MM.1S (cell line): ENCODE results near the gene ETV3L.
"Not testable (repeated sequence)": the region's sequence is repeated elsewhere in the genome, so short reads cannot be mapped to it uniquely, and the experiment has no call there.

Experiments used
- DNase-seq: peaks from one replicate; pipeline ENCODE4 v3.0.0-alpha.2; 2015
- H2AFZ ChIP-seq: fragments of 300-600 bp; sonication (generic); 2 replicates; pipeline ENCODE4 v1.6.0; 2016; ENCODE audit warnings: antibody characterized with exemption, low read length
- H3F3A ChIP-seq: fragments of 300-600 bp; sonication (generic); 2 replicates; pipeline ENCODE4 v1.6.1; 2016; ENCODE audit warnings: mild to moderate bottlenecking, antibody characterized with exemption, low read length, moderate library complexity, mixed read lengths; ENCODE audit not compliant: insufficient read depth
- H3K27ac ChIP-seq: fragments of 300-600 bp; sonication (generic); 2 replicates; pipeline ENCODE4 v1.5.1; 2016; ENCODE audit warnings: mild to moderate bottlenecking, low read length
- H3K27me3 ChIP-seq: fragments of 300-600 bp; sonication (generic); replicated peaks from 2 replicates; pipeline ENCODE4 v1.6.0; 2016; ENCODE audit warnings: low read length; ENCODE audit not compliant: insufficient read depth
- H3K36me3 ChIP-seq: fragments of 300-600 bp; sonication (generic); replicated peaks from 2 replicates; pipeline ENCODE4 v1.6.1; 2016; ENCODE audit warnings: mild to moderate bottlenecking, low read length, mixed read lengths; ENCODE audit not compliant: insufficient read depth
- H3K4me1 ChIP-seq: fragments of 300-600 bp; sonication (generic); 2 replicates; pipeline ENCODE4 v1.6.1; 2016; ENCODE audit warnings: low read length, mixed read lengths
- H3K4me2 ChIP-seq: fragments of 300-600 bp; sonication (generic); 2 replicates; pipeline ENCODE4 v1.6.0; 2016; ENCODE audit warnings: low read depth, low read length
- H3K4me3 ChIP-seq: fragments of 300-600 bp; sonication (generic); 2 replicates; pipeline ENCODE4 v1.5.1; 2016; ENCODE audit warnings: low read length, mixed read lengths
- H3K79me2 ChIP-seq: fragments of 300-600 bp; sonication (generic); 2 replicates; pipeline ENCODE4 v1.6.1; 2016; ENCODE audit warnings: mixed run types, low read length, mixed read lengths
- H3K9ac ChIP-seq: fragments of 300-600 bp; sonication (generic); 2 replicates; pipeline ENCODE4 v1.6.1; 2016; ENCODE audit warnings: low read length, mixed read lengths
- H3K9me2 ChIP-seq: fragments of 300-600 bp; sonication (generic); replicated peaks from 2 replicates; pipeline ENCODE4 v1.6.1; 2016; ENCODE audit warnings: mild to moderate bottlenecking, low read length, mixed read lengths; ENCODE audit not compliant: insufficient read depth
- H3K9me3 ChIP-seq: fragments of 300-600 bp; sonication (generic); replicated peaks from 2 replicates; pipeline ENCODE4 v1.6.1; 2016; ENCODE audit warnings: mild to moderate bottlenecking, low read length, mixed read lengths; ENCODE audit not compliant: insufficient read depth
- H4K20me1 ChIP-seq: fragments of 300-600 bp; sonication (generic); 2 replicates; pipeline ENCODE4 v1.6.1; 2016; ENCODE audit warnings: mild to moderate bottlenecking, low read length, moderate library complexity, mixed read lengths; ENCODE audit not compliant: insufficient read depth
- EZH2 ChIP-seq: fragments of 300-600 bp; sonication (generic); optimal IDR thresholded peaks from 2 replicates; pipeline ENCODE3; 2017; ENCODE audit warnings: low read depth, mild to moderate bottlenecking, antibody characterized with exemption, low read length, mixed read lengths
- EZH2phosphoT487 ChIP-seq: fragments of 300-600 bp; sonication (generic); IDR thresholded peaks from 2 replicates; pipeline ENCODE4 v1.6.1; 2018; ENCODE audit warnings: antibody characterized with exemption, low read length
- TF ChIP-seq, protein P1 (sequence below): fragments of 300-600 bp; sonication (generic); IDR thresholded peaks from 2 replicates; pipeline ENCODE4 v1.5.1; 2016; ENCODE audit warnings: antibody characterized with exemption, low read length, mixed read lengths

The ETV3L gene

DNA sequence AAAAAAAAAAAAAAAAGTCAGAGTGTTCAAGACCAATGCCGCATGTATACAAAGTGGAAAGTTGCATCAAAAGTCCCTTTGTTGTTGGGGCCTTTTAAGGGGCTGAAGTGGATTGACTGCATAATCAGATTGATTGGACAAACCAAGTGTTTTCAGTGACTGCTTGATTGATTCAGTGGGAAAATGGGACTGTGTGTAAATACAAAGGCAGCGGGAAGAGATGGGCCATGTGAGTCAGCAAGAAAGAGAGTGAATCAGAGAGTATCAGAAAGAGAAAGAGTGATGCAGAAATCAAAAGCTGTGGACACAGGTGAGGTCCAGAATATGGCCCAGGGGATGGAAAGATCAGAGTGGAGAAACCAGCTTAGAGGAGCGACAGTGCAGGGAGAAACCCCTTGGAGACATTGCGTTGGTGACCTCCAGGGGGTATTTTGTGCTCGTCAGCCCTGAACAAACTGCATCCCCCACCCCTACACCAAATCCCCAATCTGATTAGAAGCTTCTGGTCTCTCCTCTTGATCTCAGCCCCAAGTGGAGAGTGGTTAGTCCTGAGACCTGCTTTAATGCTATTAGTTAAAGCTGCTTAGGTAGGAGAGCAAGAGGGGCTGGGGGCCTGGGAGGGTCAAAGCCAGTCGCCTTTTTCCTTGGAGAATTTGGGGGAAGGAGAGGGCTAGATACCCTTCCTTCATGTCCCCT, 5.1 kb upstream of the ETV3L start:
- H3K4me1 ChIP-seq, result peaks cover 11% of the 10 kb centered on the region
- TF ChIP-seq EZH2, result no peak
- TF ChIP-seq, protein P1, sequence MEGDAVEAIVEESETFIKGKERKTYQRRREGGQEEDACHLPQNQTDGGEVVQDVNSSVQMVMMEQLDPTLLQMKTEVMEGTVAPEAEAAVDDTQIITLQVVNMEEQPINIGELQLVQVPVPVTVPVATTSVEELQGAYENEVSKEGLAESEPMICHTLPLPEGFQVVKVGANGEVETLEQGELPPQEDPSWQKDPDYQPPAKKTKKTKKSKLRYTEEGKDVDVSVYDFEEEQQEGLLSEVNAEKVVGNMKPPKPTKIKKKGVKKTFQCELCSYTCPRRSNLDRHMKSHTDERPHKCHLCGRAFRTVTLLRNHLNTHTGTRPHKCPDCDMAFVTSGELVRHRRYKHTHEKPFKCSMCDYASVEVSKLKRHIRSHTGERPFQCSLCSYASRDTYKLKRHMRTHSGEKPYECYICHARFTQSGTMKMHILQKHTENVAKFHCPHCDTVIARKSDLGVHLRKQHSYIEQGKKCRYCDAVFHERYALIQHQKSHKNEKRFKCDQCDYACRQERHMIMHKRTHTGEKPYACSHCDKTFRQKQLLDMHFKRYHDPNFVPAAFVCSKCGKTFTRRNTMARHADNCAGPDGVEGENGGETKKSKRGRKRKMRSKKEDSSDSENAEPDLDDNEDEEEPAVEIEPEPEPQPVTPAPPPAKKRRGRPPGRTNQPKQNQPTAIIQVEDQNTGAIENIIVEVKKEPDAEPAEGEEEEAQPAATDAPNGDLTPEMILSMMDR, result no peak
- H3K9me2 ChIP-seq, result no peaks in the 10 kb centered on the region
- no peak overlapping the region for H3K4me3 ChIP-seq
- no peaks in the 10 kb centered on the region for H3K36me3 ChIP-seq
- H4K20me1 ChIP-seq, result no peaks in the 10 kb centered on the region
- H3K27me3 ChIP-seq, result no peaks in the 10 kb centered on the region; the same call in 1 of the 2 replicates
- DNase-seq, result no peak
- H3K27ac ChIP-seq, result no peak overlapping the region
- H3F3A ChIP-seq, result no peaks in the 10 kb centered on the region
- no peak overlapping the region for H2AFZ ChIP-seq
- H3K4me2 ChIP-seq, result no peak overlapping the region
- no peak overlapping the region for H3K9ac ChIP-seq
- H3K79me2 ChIP-seq, result no peaks in the 10 kb centered on the region
- H3K9me3 ChIP-seq, result no peaks in the 10 kb centered on the region

DNA sequence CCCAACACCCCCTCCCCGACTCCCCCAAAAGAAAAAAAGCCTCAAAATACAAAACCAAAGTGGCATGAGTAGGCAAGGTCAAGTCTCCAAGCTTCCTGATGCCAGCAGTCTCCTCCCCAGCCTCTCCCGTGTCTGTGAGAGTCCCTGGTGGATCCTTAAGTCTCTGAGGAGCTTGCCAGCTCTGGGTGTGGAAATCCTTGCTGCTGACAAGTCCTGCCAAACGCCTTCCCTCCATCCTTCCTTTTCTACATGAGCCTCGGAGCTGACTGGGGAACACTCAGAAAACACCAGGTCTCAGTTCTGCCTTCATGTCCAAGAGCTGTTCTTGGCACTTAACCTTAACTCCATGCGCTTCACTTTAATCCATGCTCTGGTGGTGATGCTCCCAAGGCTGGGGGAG, 3.7 kb upstream of the ETV3L start:
- Histone ChIP-seq H3K4me3 (no peak overlapping the region), H3K27ac (no peak overlapping the region), H3K79me2 (no peaks in the 10 kb centered on the region), H3K4me1 (peaks cover 11% of the 10 kb centered on the region), H3K9me3 (no peaks in the 10 kb centered on the region), H2AFZ (no peak overlapping the region), H3K9me2 (no peaks in the 10 kb centered on the region), H3K4me2 (no peak overlapping the region), H3K27me3 (no peaks in the 10 kb centered on the region; the same call in 1 of the 2 replicates), H3K9ac (no peak overlapping the region), H3K36me3 (no peaks in the 10 kb centered on the region), H4K20me1 (no peaks in the 10 kb centered on the region), H3F3A (no peaks in the 10 kb centered on the region)
- DNase-seq, result no peak
- no peak for TF ChIP-seq EZH2
- TF ChIP-seq, protein P1, result no peak
- TF ChIP-seq EZH2phosphoT487, result no peak

DNA sequence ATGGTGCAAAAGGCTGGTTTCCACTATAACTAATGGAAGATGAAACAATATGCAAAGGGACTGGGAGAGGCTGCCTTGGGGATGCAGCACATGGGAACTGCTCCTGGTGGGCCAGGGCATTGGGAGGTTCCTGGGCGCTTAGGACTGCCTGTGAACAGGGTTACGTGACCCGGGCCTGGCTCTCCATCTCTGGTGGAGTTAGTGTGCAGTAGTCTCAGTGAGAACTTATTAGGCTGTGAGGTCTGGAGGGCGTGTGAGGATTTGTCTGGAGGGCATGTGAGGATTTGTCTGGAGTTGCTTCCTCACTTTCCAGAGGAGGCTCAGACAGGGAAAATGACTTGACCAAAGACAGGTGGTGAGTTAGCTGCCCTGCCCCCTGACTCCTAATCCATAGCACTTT, 1.5 kb upstream of the ETV3L start:
- no peak overlapping the region for H3K4me3 ChIP-seq
- TF ChIP-seq EZH2, result no peak
- TF ChIP-seq EZH2phosphoT487, result no peak
- TF ChIP-seq, protein P1, result no peak
- no peak overlapping the region for H3K4me2 ChIP-seq
- H3F3A ChIP-seq, result no peaks in the 10 kb centered on the region
- no peaks in the 10 kb centered on the region for H4K20me1 ChIP-seq
- H3K9ac ChIP-seq, result no peak overlapping the region
- H3K27ac ChIP-seq, result no peak overlapping the region
- DNase-seq, result no peak
- H3K9me2 ChIP-seq, result no peaks in the 10 kb centered on the region
- no peaks in the 10 kb centered on the region for H3K36me3 ChIP-seq
- no peak overlapping the region for H2AFZ ChIP-seq
- peaks cover 2% of the 10 kb centered on the region; the same call in 1 of the 2 replicates for H3K4me1 ChIP-seq
- no peaks in the 10 kb centered on the region for H3K9me3 ChIP-seq
- no peaks in the 10 kb centered on the region for H3K79me2 ChIP-seq
- no peaks in the 10 kb centered on the region for H3K27me3 ChIP-seq

DNA sequence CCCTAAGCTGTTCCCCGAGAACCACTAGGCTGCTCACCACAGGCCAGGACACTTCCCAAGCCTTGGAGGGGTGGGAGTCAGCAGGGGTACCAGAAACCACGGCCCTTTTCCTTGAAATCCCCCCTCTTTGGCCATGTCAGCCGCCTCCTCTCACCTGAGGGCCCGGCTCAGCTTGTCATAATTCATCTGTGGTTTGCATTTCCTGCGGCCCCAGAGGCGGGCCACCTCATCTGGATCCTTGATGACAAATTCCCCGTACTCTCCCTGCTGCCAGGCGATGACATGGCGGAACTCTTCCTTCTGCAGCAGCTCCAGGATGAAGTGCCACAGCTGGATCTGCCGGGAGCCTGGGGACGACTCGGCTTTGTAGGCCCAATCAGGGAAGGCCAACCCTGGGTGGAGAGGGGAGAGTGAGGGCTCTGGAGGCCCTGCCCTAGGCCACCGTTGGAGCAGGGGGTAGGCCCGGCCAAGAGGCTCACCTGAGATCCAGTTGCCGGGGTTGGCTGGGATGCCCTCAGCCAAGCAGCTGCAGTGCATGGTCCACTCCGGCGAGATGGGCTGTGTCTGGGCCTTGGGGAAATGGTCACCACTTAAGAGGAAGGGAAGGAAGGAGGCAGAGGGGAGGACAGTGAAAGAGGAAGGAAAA, 498 bp downstream of the ETV3L start:
- not testable (repeated sequence) for H3F3A ChIP-seq, H3K9ac ChIP-seq, H3K27me3 ChIP-seq

More for the DNA sequence above, 498 bp downstream of the ETV3L start:
- not testable (repeated sequence) for H2AFZ ChIP-seq, H3K4me1 ChIP-seq, H3K36me3 ChIP-seq, H3K4me2 ChIP-seq, H3K9me2 ChIP-seq, H3K9me3 ChIP-seq, DNase-seq, H4K20me1 ChIP-seq, H3K79me2 ChIP-seq, H3K27ac ChIP-seq, H3K4me3 ChIP-seq
